GM19043 (cell line): ENCODE measurements around the gene RAP2B.
"Not testable (repeated sequence)": the region's sequence is repeated elsewhere in the genome, so short reads cannot be mapped to it uniquely, and the experiment has no call there.

Source experiments
- ATAC-seq: cut with Tn5 transposase; IDR thresholded peaks from one replicate; pipeline ENCODE4 v1.9.1; 2021; ENCODE audit warnings: low read depth; ENCODE audit not compliant: unreplicated experiment

Gene RAP2B

GRCh38 chr3:153161714-153162512, at the start of gene RAP2B:
TSS of gene RAP2B (plus strand) at chr3:153162226. CDS start at chr3:153162694, 468 bp downstream.
- peak; percentile 36 for ATAC-seq

DNA sequence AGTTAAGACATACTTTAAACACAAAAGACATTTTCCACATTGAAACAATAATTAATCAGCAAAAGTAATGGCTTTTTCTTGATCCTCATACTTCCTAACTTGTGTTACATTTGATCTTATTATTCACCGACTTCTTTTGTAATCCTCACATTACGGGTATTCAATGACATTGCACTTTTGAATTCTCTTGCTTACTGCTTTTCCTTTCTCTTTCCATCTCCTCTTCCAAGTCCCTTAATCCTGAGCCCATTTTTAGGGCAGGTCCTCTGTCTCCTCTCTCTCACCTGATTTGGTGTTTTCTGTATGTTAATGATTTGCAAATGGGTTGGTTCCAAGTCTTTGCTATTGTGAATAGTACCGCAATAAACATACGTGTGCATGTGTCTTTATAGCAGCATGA, 48.5 kb upstream of the RAP2B start:
- no peak for ATAC-seq

- ATAC-seq, result not testable (repeated sequence)
These were observed 47.8 kb upstream of the RAP2B start for GRCh38 chr3:153114270-153114669.

DNA sequence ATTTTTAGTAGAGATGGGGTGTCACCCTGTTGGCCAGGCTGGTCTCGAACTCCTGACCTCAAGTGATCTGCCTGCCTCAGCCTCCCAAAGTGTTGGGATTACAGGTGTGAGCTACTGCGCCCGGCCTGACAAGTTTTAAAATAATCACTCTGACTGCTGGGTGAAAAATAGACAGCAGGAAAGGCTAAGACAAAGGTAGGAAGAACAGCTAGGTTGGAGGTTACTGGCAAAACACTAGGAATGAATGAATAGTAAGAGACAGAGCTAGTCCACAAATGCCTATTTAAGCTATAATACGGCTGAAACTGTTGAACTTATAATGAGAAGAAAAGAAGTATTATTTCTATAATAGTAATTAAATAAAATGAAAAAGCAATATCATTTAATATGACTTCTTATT, 46.7 kb upstream of the RAP2B start:
- ATAC-seq, result no peak

- ATAC-seq, result no peak
These were observed 34.2 kb upstream of the RAP2B start for GRCh38 chr3:153127788-153128187.

DNA sequence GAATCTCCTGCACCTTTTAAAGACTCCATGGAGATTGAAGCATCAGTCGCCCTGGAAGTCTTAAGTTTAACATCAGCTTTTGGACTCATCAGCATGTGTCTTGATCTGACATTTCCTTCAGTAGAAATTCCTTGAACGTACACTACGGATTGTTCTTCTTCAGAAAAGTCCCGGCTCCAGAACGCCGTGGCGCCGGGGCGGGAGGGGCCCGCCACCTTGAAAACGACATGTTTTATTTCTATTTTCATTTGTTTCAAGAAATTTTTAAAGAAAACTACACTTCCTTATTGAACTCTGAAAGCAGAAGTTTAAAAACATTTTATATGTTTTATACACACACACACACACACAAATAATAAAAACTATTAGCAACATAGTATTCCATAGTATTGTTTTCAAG, 32.6 kb upstream of the RAP2B start:
- no peak for ATAC-seq

DNA sequence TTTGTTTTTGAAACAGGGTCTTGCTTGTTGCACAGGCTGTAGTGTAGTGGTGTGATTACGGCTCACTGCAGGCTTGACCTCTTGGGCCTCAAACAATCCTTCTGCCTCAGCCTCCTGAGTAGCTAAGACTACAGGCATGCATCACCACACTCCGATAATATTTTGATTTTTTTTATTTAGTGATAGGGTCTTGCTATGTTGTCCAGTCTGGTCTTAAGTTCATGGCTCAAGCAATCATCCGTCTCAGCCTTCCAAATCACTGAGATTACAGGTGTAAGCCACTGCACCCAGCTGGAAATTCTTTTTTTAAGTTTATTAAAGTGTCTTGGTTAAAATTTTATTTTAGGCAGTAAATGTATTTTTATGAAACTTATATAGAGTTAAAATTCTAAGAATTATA, 32.2 kb upstream of the RAP2B start:
- no peak for ATAC-seq

GRCh38 chr3:153130312-153130977, 31.6 kb upstream of the RAP2B start:
- peak; percentile 94 for ATAC-seq

DNA sequence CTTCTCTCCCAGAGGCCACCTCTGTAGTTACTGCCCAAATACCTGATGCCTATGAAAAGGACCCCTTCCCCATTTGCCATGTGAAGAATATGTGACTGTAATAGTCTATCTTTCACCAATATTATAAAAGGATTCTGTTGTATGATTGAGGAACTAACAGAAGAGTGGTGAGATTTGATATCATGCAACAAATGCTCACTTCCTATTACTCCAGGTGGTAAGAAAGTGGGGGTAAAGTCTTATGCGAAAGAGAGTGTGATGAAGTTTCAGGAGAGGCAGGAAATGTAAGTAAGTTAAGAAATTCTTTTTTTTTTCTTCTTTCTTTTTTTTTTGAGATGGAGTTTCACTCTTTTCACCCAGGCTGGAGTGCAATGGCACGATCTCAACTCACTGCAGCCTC, 24.4 kb upstream of the RAP2B start:
- peak; percentile 60 for ATAC-seq

- ATAC-seq, result peak; percentile 57
These were observed 23.5 kb upstream of the RAP2B start for GRCh38 chr3:153138276-153139210.

GRCh38 chr3:153142961-153143360, 19.1 kb upstream of the RAP2B start:
- no peak for ATAC-seq

- ATAC-seq, result no peak
These were observed 18.0 kb upstream of the RAP2B start for GRCh38 chr3:153144071-153144470.

- no peak for ATAC-seq
These were observed 17.2 kb upstream of the RAP2B start for GRCh38 chr3:153144779-153145178.

DNA sequence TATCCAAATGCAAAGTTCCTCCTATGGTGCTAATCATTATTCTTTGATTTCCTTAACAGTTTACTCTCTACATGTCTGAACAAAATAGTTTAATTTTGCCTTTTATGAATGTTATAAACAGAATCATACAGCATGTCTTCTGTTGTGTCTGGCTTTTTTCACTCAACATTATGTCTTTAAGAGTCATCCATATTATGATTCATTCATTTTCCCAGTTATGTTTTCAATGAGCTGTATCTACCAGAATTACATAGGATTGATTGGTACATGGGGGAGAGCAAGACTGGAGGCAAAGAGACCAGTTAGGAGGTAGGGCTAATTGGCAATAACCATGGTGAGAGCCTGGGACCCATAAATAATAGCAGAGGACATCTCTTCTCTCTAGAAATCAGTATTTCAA, 16.6 kb upstream of the RAP2B start:
- ATAC-seq, result no peak

- no peak for ATAC-seq
These were observed 15.6 kb upstream of the RAP2B start for GRCh38 chr3:153146191-153147053.

DNA sequence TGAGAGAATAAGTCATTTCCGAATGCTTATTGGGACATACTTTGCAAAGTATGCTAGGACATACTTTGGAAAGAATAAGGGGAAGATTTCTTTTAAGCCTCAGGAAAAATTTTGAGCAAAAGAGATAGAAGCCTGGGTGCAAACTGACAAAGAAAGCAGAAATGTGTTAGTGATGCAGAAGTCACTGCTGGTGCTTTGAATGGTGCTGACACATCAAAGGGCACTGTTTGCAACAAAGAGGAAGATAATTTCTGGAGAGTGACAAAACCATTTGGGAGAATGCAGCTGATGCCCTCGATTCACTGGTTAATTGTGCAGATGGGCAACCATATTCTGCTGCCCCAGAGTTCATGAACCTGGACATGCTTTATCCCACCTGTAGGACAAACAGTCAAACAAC, 11.0 kb upstream of the RAP2B start:
- no peak for ATAC-seq

DNA sequence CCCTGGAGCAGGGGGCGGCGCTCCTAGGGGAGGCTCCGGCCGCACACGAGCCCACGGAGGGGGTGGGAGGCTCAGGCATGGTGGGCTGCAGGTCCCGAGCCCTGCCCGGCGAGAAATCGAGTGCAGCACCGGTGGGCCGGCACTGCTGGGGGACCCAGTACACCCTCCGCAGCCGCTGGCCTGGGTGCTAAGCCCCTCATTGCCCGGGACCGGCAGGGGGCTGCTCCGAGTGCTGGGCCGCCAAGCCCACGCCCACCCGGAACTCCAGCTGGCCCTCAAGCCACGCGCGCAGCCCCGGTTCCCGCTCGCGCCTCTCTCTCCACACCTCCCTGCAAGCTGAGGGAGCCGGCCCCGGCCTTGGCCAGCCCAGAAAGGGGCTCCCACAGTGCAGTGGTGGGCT, 6.2 kb upstream of the RAP2B start:
- ATAC-seq, result not testable (repeated sequence)

- no peak for ATAC-seq
These were observed 3.8 kb upstream of the RAP2B start for GRCh38 chr3:153158189-153158588.

DNA sequence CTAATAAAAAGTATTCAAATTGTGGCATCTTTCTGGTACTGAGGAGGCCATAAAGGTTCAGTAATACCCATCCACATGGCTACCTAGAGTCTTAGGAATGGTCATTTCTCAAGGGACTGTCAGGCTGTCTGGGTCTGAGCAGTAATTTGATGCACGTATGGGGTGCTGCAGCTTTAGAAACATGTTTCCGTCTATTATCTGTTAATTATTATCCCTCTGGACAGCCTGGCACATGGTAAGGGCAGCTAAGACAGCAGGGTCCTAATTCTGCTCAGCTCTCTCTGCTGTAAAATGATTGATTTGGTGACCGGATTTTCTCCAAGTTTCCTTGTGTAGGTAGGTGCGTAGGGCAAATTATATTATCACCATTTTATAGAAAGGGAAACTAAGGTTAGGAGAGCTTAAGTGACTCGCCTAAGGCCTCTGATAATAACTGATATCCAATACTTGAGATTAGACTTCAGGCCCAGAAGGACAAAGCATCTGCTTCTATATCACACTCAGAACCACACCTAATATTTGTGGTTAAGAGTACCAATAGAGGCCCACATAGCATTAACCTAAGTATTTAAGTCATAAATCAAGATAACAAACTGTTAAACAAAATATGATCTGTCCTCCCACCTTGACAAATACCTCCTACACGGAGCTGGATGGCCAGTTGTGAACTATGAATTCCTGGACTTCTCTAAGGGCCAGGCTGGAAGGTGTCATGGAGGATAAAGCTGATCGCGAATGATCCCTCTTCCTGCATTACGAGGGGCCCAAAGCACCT, 2.9 kb upstream of the RAP2B start:
- ATAC-seq, result no peak
